ENCODE measurements around the gene ZBTB48. TPM values are rescaled to one million over a fixed set of nuclear protein-coding genes. Genes with fewer than 3 reads are reported as not detected.

Gene ZBTB48
- 29.9 and 35.3 TPM in 2 replicates for total RNA-seq (2021)
- Bru-seq, nascent RNA: percentile 59 among the genes with signal in this experiment
- percentile 73 among the genes with signal in this experiment for BruChase-seq, experiment 1, labeled RNA remaining after a 2-hour chase
- percentile 69 among the genes with signal in this experiment for BruChase-seq, experiment 2, labeled RNA remaining after a 6-hour chase
- long read RNA-seq, partial matches to known transcripts: 11 of 35 reads
- long read RNA-seq, other reads (novel, unspliced or antisense): 21 of 35 reads

GRCh38 chr1:6579374-6580118 is at the start of gene ZBTB48:
Gene ZBTB48, plus strand, starts transcription at chr1:6579994. Its CDS starts 616 bp downstream, at chr1:6580610.
- Histone ChIP-seq H3K27me3 (replicated peaks; ENCODE audit: insufficient read depth, low read depth, low read length, poor library complexity) (no peaks in the 10 kb centered on the region), H3K4me3 (ENCODE audit: low read depth, low read length, poor library complexity, severe bottlenecking) (peak within 1 kb of the TSS; percentile 89), H3K27ac (ENCODE audit: low read depth, low read length, poor library complexity, severe bottlenecking) (peak within 1 kb of the TSS; percentile 85), H3K9me3 (ENCODE audit: low read depth, low read length, poor library complexity, severe bottlenecking) (no peaks in the 10 kb centered on the region), H3K4me1 (ENCODE audit: insufficient read depth, low read length, poor library complexity, severe bottlenecking) (peaks cover 14% of the 10 kb centered on the region), H3K36me3 (ENCODE audit: insufficient read depth, low read length, poor library complexity, severe bottlenecking) (peaks cover 3% of the 10 kb centered on the region)
- intact Hi-C loops (cut with micrococcal nuclease; ENCODE audit: unreplicated experiment): no loop called here
- POLR2A ChIA-PET (ENCODE audit: low non-redundant PET): no interaction called here
- peak; percentile 99 for DNase-seq (ENCODE audit: low spot score)
- no peak for TF ChIP-seq EZH2 (IDR thresholded peaks at IDR 0.05; ENCODE audit: borderline replicate concordance, low read depth, low read length, poor library complexity, severe bottlenecking)
- TF ChIP-seq, protein P1, sequence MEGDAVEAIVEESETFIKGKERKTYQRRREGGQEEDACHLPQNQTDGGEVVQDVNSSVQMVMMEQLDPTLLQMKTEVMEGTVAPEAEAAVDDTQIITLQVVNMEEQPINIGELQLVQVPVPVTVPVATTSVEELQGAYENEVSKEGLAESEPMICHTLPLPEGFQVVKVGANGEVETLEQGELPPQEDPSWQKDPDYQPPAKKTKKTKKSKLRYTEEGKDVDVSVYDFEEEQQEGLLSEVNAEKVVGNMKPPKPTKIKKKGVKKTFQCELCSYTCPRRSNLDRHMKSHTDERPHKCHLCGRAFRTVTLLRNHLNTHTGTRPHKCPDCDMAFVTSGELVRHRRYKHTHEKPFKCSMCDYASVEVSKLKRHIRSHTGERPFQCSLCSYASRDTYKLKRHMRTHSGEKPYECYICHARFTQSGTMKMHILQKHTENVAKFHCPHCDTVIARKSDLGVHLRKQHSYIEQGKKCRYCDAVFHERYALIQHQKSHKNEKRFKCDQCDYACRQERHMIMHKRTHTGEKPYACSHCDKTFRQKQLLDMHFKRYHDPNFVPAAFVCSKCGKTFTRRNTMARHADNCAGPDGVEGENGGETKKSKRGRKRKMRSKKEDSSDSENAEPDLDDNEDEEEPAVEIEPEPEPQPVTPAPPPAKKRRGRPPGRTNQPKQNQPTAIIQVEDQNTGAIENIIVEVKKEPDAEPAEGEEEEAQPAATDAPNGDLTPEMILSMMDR (conservative IDR thresholded peaks at IDR 0.05; ENCODE audit: low read depth, low read length): no peak
- CTCF ChIA-PET: interaction anchor here (0.5 to 1.0 kb wide), 2 partner anchors 25 to 186 kb away, joined by 5 to 7 read pairs; partner anchors contain the start of genes ACOT7, NOL9 and TAS1R1
- BruUV-seq (replicated peaks): no TSS peak

GRCh38 chr1:6530504-6531160 is 49.2 kb upstream of the ZBTB48 start:
- H3K4me1 ChIP-seq (ENCODE audit: insufficient read depth, low read length, poor library complexity, severe bottlenecking): no peaks in the 10 kb centered on the region
- BruUV-seq (replicated peaks): no TSS peak
- no peaks in the 10 kb centered on the region for H3K27me3 ChIP-seq (replicated peaks; ENCODE audit: insufficient read depth, low read depth, low read length, poor library complexity)
- CTCF ChIA-PET: no interaction called here
- peaks cover 58% of the 10 kb centered on the region for H3K36me3 ChIP-seq (ENCODE audit: insufficient read depth, low read length, poor library complexity, severe bottlenecking)
- POLR2A ChIA-PET (ENCODE audit: low non-redundant PET): no interaction called here
- no peak overlapping the region for H3K27ac ChIP-seq (ENCODE audit: low read depth, low read length, poor library complexity, severe bottlenecking)
- TF ChIP-seq, protein P1 (conservative IDR thresholded peaks at IDR 0.05; ENCODE audit: low read depth, low read length): no peak
- TF ChIP-seq EZH2 (IDR thresholded peaks at IDR 0.05; ENCODE audit: borderline replicate concordance, low read depth, low read length, poor library complexity, severe bottlenecking): no peak
- DNase-seq (ENCODE audit: low spot score): no peak
- H3K9me3 ChIP-seq (ENCODE audit: low read depth, low read length, poor library complexity, severe bottlenecking): no peaks in the 10 kb centered on the region
- H3K4me3 ChIP-seq (ENCODE audit: low read depth, low read length, poor library complexity, severe bottlenecking): no peak overlapping the region
- intact Hi-C loops (cut with micrococcal nuclease; ENCODE audit: unreplicated experiment): no loop called here

- H3K9me3 ChIP-seq (ENCODE audit: low read depth, low read length, poor library complexity, severe bottlenecking): no peaks in the 10 kb centered on the region
- CTCF ChIA-PET: no interaction called here
Observed at GRCh38 chr1:6531996-6532395, 47.8 kb upstream of the ZBTB48 start.

More at GRCh38 chr1:6531996-6532395, 47.8 kb upstream of the ZBTB48 start:
- peaks cover 48% of the 10 kb centered on the region for H3K36me3 ChIP-seq (ENCODE audit: insufficient read depth, low read length, poor library complexity, severe bottlenecking)
- TF ChIP-seq, protein P1 (conservative IDR thresholded peaks at IDR 0.05; ENCODE audit: low read depth, low read length): no peak
- TF ChIP-seq EZH2 (IDR thresholded peaks at IDR 0.05; ENCODE audit: borderline replicate concordance, low read depth, low read length, poor library complexity, severe bottlenecking): no peak
- no peaks in the 10 kb centered on the region for H3K27me3 ChIP-seq (replicated peaks; ENCODE audit: insufficient read depth, low read depth, low read length, poor library complexity)
- no peak for DNase-seq (ENCODE audit: low spot score)
- POLR2A ChIA-PET (ENCODE audit: low non-redundant PET): no interaction called here
- no TSS peak for BruUV-seq (replicated peaks)
- intact Hi-C loops (cut with micrococcal nuclease; ENCODE audit: unreplicated experiment): no loop called here
- no peak overlapping the region for H3K4me3 ChIP-seq (ENCODE audit: low read depth, low read length, poor library complexity, severe bottlenecking)
- H3K4me1 ChIP-seq (ENCODE audit: insufficient read depth, low read length, poor library complexity, severe bottlenecking): no peaks in the 10 kb centered on the region
- no peak overlapping the region for H3K27ac ChIP-seq (ENCODE audit: low read depth, low read length, poor library complexity, severe bottlenecking)

All from A673 (cell line).